SH-SY5Y (cell line): Measurements from ENCODE around the gene ALKBH2.

Experiments
- GATA2 ChIP-seq: IDR thresholded peaks from 2 replicates; pipeline ENCODE4 v1.6.1; 2011; ENCODE audit warnings: mild to moderate bottlenecking, low read depth, low read length
- GATA3 ChIP-seq: IDR thresholded peaks from 2 replicates; pipeline ENCODE4 v1.6.1; 2011; ENCODE audit warnings: low read depth, mild to moderate bottlenecking, low read length, moderate library complexity

DNA sequence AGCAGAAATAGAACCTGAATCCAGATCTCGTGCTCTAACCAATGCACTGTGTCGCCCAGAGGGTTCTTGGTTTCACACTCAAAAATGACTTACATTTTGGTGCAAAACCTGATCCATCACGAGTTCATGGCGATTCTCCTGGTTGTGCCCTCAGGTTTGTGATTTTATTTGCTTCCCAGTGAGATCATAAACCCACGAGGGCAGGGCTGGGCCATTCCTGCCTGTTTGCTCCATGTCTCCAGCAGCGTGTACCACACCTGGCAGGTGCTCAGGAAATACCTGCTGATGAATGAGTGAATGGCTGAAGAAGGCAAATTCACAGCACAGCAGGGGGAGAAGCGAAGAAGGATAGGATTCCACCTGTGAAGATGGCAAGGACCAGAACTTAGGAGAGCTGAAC, 32.5 kb upstream of the ALKBH2 start:
- TF ChIP-seq GATA2 (no peak), GATA3 (no peak)
